Stromal cell of bone marrow (primary cell): ENCODE measurements around the gene PEMT.

Experiments used
- DNase-seq: peaks from one replicate; pipeline ENCODE4 v3.0.0-alpha.2; 2012; ENCODE audit warnings: low read depth

Gene PEMT

GRCh38 chr17:17514993-17515933 lies 76.2 kb downstream of the PEMT start:
- peak; percentile 96 for DNase-seq

GRCh38 chr17:17514361-17514992 lies 77.0 kb downstream of the PEMT start:
- no peak for DNase-seq

- DNase-seq = no peak
These were observed 77.9 kb downstream of the PEMT start for GRCh38 chr17:17513626-17514025.

- DNase-seq = no peak
These were observed 78.6 kb downstream of the PEMT start for GRCh38 chr17:17512866-17513265.

GRCh38 chr17:17511881-17512858 lies 79.3 kb downstream of the PEMT start:
- DNase-seq = peak; percentile 83

GRCh38 chr17:17511293-17511741 lies 80.2 kb downstream of the PEMT start:
- no peak for DNase-seq

- DNase-seq = no peak
These were observed 80.8 kb downstream of the PEMT start for GRCh38 chr17:17510456-17511292.

- no peak for DNase-seq
These were observed 81.7 kb downstream of the PEMT start for GRCh38 chr17:17509601-17510425.

GRCh38 chr17:17508646-17509591 lies 82.6 kb downstream of the PEMT start:
- DNase-seq = no peak

- no peak for DNase-seq
These were observed 83.4 kb downstream of the PEMT start for GRCh38 chr17:17508019-17508535.

GRCh38 chr17:17507465-17508011 lies 84.0 kb downstream of the PEMT start:
- DNase-seq = no peak

- no peak for DNase-seq
These were observed 84.5 kb downstream of the PEMT start for GRCh38 chr17:17506893-17507464.

GRCh38 chr17:17506181-17506741 lies 85.2 kb downstream of the PEMT start:
- DNase-seq = no peak

- no peak for DNase-seq
These were observed 85.8 kb downstream of the PEMT start for GRCh38 chr17:17505610-17506171.

GRCh38 chr17:17505151-17505550 lies 86.4 kb downstream of the PEMT start:
- no peak for DNase-seq

- DNase-seq = no peak
These were observed 87.0 kb downstream of the PEMT start for GRCh38 chr17:17504341-17505140.
